ENCODE results near the gene NRXN3.

Gene NRXN3

DNA sequence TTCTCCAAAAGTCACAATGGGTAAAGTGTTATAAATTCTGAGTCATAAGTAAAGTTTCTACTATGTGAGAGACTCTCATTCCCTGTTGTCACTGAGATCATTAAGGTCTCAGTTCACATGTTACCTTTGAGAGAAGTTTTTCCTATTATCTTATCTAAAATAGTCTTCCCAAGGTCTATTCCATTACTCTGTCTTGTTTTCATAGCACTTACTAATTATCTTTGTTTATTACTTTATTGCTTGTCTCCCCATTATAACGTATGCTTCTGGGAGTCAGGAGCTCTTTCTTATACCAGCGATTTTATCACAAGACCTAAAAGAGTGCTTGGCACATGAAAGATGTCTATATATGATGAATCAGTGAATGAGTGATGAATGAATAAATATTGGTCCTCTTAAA, 1039.2 kb downstream of the NRXN3 start:
- TF ChIP-seq, protein P1, sequence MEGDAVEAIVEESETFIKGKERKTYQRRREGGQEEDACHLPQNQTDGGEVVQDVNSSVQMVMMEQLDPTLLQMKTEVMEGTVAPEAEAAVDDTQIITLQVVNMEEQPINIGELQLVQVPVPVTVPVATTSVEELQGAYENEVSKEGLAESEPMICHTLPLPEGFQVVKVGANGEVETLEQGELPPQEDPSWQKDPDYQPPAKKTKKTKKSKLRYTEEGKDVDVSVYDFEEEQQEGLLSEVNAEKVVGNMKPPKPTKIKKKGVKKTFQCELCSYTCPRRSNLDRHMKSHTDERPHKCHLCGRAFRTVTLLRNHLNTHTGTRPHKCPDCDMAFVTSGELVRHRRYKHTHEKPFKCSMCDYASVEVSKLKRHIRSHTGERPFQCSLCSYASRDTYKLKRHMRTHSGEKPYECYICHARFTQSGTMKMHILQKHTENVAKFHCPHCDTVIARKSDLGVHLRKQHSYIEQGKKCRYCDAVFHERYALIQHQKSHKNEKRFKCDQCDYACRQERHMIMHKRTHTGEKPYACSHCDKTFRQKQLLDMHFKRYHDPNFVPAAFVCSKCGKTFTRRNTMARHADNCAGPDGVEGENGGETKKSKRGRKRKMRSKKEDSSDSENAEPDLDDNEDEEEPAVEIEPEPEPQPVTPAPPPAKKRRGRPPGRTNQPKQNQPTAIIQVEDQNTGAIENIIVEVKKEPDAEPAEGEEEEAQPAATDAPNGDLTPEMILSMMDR (IDR thresholded peaks at IDR 0.05; ENCODE audit: borderline replicate concordance, control extremely low read depth, extremely low read depth, insufficient read depth, missing control alignments): no peak
- no peak for DNase-seq (ENCODE audit: low spot score)
- in situ Hi-C loops (cut with MboI; ENCODE audit: low sequenced_read_pairs, unreplicated experiment): no loop called here

DNA sequence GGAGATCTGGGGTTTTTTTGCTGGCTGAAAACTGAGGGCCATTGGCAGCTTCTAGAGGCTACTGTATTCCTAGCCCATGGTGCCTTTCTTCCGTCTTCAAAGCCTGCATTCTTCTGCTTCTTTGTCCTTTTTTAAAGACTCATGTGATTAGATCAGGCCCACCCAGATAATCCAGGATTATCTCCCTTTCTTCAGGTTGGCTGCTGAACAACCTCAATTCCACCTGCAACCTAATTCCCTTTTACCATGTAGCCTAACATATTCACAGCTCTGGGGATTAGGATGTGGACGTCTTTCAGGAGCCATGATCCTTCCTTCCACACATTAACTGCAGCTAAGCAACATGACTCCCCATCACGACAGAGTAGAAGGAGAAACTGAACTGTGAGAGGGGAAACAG, 1055.6 kb downstream of the NRXN3 start:
- DNase-seq (ENCODE audit: low spot score): no peak
- TF ChIP-seq, protein P1 (IDR thresholded peaks at IDR 0.05; ENCODE audit: borderline replicate concordance, control extremely low read depth, extremely low read depth, insufficient read depth, missing control alignments): no peak
- in situ Hi-C loops (cut with MboI; ENCODE audit: low sequenced_read_pairs, unreplicated experiment): no loop called here

DNA sequence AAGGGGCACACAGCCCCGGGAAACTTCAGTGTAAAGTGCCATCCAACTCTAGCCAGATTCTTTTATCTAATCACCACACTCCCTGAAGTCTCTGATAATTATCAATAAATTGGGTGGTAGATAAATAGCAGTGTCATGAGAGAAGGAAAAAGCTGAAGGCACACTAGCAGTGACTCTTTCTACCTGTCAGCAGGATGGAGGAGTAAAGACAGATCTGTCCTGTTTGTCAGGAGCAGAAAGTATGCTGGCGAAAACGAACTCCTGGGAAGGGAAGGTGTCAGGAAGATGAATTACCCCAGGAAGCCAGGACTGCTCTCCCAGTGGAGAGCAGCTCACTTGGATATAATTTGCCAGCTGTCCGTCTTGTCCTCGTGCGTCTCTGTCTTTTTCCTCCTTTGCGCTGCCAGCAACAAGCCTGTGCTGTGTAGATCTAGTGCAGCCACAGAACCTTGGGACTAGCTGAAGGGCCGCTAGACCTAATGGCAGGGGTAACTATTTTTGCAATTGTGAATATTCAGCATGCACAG, 1059.3 kb downstream of the NRXN3 start:
- TF ChIP-seq, protein P1 (IDR thresholded peaks at IDR 0.05; ENCODE audit: borderline replicate concordance, control extremely low read depth, extremely low read depth, insufficient read depth, missing control alignments): no peak
- DNase-seq (ENCODE audit: low spot score): no peak
- in situ Hi-C loops (cut with MboI; ENCODE audit: low sequenced_read_pairs, unreplicated experiment): no loop called here

DNA sequence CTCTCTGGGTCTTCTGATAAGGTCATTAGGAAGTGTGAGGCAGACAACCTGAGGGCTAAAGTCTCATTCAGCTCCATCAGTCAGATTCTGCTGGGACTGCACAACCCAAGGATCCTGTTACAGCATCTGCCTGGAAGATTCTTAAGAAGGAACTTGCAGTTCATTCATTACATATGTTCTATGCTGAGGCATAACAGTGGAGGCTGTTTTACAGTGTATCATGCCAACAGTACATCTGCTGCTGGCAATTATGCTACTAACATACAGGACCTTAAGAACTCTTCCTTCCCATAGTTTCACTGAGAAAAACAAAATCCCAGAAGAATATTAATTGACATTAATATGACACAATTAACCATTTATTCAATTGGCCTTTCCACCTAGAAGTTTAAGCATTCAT, 1072.5 kb downstream of the NRXN3 start:
- no peak for DNase-seq (ENCODE audit: low spot score)

DNA sequence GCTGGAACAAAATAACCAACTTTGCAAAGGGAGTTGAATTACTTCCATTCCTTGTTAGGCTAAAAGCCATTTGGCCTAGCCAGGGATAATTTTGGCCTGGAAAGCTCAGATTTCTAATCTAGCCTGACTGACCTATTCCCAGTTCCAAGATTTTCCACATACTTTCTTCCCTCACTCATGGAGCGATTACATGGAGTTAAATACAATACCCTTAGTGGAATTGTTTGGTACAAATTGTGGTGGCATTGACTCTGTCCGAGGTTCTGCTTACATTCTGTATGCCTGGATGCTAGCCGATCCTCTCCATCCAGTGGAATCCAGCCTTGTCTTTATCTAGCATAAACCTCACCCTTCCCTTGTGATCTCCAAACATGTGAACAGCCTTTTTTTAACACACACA, 1076.0 kb downstream of the NRXN3 start:
- TF ChIP-seq, protein P1 (IDR thresholded peaks at IDR 0.05; ENCODE audit: borderline replicate concordance, control extremely low read depth, extremely low read depth, insufficient read depth, missing control alignments): no peak
- no peak for DNase-seq (ENCODE audit: low spot score)
- in situ Hi-C loops (cut with MboI; ENCODE audit: low sequenced_read_pairs, unreplicated experiment): no loop called here

More for the DNA sequence above, 1072.5 kb downstream of the NRXN3 start:
- in situ Hi-C loops (cut with MboI; ENCODE audit: low sequenced_read_pairs, unreplicated experiment): no loop called here
- TF ChIP-seq, protein P1 (IDR thresholded peaks at IDR 0.05; ENCODE audit: borderline replicate concordance, control extremely low read depth, extremely low read depth, insufficient read depth, missing control alignments): no peak

DNA sequence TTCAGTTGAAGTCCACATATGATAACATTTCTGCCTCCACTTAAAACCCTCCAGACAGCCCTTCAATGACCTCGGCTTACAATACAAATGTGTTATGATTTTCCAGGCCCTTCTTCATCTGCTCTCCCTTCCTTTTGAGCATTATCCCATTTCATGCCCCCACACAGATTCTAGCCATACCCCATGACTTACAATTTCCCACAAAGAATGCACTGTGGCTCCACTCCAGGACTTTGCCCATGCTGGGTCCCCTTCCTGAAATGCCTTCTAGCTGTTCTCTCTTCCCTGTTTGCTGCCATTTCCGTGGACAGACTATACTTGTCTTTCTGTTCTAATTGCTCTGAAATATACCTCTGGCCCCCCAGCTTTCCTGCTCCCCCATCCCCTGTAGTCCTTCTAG, 1078.0 kb downstream of the NRXN3 start:
- DNase-seq (ENCODE audit: low spot score): no peak
- in situ Hi-C loops (cut with MboI; ENCODE audit: low sequenced_read_pairs, unreplicated experiment): no loop called here
- TF ChIP-seq, protein P1 (IDR thresholded peaks at IDR 0.05; ENCODE audit: borderline replicate concordance, control extremely low read depth, extremely low read depth, insufficient read depth, missing control alignments): no peak

DNA sequence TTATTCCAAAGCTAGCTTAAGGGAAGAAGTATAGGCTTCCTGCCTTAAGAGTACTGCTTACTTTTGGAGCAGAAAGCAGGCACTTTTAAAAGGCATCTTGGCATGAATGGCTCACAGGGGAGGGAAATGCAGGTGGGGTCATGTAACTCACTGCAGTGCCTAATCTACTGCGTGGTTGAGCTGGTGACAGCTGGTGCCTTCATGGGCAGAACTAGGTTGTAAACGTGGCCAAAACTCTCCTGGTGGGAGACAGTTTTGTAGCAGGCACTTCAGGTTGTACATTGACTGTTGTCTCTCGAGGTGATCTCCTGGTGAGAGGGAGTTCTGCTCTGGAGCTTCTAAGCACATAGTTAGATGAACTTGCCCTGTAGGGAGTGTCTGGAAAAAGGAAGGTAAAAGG, 1078.6 kb downstream of the NRXN3 start:
- in situ Hi-C loops (cut with MboI; ENCODE audit: low sequenced_read_pairs, unreplicated experiment): no loop called here

More for the DNA sequence above, 1078.6 kb downstream of the NRXN3 start:
- TF ChIP-seq, protein P1 (IDR thresholded peaks at IDR 0.05; ENCODE audit: borderline replicate concordance, control extremely low read depth, extremely low read depth, insufficient read depth, missing control alignments): no peak
- no peak for DNase-seq (ENCODE audit: low spot score)
